DMS 273 treated with DMSO at 0.1 percent for 48 hours (cell line): ENCODE results near the gene KIAA0319L.

Experiments
- DNase-seq: peaks from one replicate; lab custom pipeline; 2025; lab: John Stamatoyannopoulos, UW

The KIAA0319L gene

DNA sequence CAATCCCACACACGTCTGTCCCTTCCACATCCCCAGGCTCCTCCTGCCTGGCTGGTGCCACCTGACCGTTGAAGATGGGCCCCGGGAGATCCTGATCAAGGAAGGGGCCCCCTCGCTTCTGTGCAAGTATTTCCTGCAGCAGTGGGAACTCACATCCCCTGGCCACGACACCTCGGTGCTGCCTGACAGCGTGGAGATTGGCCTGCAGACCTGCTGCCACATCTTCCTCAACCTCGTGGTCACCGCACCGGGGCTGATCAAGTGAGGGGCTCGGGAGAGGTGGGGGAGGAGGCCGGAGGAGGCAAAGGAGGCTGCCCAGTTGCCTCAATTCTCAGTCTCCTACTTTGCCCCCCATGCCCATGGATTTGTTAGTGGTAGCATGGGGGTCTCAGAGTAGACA, 6.0 kb upstream of the KIAA0319L start:
- no peak for DNase-seq

GRCh38 chr1:35561972-35562680, 4.9 kb upstream of the KIAA0319L start:
- DNase-seq: no peak

DNA sequence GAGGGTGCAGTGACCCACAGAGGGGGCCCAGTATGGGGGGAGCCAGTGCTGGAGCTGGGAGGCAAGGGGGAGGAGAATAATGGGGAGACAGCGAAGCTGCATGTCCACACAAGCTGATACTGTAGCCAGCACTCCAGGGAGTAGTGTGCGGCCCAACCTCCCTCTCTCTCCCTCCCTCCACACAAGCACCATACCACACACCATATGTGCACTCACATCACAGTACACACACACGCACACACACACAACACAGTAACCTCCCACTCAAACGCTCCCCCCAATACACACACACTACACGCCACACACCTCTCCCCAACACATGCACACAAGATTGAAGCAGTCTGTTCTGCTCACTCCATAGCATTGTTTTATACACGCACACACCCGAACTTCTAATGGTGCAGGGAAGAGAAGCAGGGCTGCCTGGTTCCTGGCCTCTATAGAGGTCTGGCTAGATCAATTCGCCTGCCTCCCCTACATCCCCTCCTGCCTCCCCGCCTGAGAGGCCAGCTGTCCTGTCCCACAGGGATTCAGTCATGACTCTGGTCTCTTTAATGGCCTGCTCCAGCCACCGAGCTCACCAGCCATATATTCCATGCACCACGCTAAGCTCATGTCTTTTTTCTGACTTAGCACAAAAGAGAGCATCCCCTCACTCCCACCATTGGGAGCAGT, 4.2 kb upstream of the KIAA0319L start:
- DNase-seq: no peak

DNA sequence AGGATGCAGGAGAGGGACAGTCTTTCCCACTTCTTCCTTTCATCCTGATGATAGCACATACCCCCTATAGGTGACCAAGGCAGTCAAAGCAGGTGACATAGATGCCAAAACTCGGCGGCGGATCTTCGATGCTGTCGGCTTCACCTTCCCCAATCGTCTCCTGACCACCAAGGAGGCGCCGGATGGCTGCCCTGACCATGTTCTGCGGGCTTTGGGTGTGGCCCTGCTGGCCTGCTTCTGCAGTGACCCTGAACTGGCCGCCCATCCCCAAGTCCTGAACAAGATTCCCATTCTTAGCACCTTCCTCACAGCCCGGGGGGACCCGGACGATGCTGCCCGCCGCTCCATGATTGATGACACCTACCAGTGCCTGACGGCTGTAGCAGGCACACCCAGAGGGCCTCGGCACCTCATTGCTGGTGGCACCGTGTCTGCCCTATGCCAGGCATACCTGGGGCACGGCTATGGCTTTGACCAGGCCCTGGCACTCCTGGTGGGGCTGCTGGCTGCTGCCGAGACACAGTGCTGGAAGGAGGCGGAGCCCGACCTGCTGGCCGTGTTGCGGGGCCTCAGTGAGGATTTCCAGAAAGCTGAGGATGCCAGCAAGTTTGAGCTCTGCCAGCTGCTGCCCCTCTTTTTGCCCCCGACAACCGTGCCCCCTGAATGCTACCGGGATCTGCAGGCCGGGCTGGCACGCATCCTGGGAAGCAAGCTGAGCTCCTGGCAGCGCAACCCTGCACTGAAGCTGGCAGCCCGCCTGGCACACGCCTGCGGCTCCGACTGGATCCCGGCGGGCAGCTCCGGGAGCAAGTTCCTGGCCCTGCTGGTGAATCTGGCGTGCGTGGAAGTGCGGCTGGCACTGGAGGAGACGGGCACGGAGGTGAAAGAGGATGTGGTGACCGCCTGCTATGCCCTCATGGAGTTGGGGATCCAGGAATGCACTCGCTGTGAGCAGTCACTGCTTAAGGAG, 3.3 kb upstream of the KIAA0319L start:
- DNase-seq: no peak

GRCh38 chr1:35559317-35559944, 2.2 kb upstream of the KIAA0319L start:
- no peak for DNase-seq

DNA sequence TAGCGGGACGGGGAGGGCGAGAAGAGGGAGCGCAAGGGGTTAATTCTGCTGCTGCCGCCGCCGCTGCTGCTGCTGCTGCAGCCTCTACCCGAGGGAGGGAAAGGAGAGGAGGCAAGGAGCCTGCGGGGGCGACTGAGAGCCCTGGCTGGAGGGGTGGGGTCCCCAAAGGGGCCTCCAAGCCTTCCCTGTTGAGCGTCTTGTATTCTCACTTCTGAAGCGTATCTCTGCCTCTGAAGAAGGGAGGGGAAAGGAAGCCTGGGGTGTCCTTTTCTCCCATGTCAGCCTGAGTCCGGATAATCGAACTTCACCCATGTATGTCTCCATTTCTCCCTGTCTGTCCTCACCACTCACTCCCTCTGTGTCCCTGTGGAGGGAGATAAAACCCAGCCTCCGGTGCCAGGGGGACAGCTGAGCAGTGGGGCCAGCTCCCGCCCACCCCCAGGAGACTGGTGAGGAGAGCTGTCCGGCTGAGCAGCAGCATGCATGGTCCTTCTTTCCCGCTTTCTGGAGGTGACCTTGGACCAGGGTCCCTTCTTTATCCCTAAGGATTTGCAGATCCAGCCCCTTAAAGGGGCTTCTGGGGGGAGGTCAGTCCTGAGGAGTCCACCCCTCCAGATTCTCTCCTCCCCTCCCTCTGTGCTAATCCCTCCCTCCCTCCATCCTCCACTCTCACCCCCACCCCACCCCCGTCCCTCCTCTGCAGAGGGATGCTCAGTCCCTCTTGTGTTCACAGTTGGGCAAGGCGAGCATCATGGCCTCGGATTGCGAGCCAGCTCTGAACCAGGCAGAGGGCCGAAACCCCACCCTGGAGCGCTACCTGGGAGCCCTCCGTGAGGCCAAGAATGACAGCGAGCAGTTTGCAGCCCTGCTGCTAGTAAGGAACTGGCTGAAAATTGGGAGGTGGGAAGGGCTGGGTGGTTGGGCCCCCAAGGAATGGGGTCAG, 1.4 kb upstream of the KIAA0319L start:
- no peak for DNase-seq

GRCh38 chr1:35557611-35558373, 589 bp upstream of the KIAA0319L start, which contains the start of gene NCDN:
Gene NCDN (plus strand): TSS chr1:35557799. CDS start chr1:35558191, 392 bp downstream.
- DNase-seq: peak; percentile 94

- no peak for DNase-seq
Observed at GRCh38 chr1:35556484-35557117, 602 bp downstream of the KIAA0319L start.

DNA sequence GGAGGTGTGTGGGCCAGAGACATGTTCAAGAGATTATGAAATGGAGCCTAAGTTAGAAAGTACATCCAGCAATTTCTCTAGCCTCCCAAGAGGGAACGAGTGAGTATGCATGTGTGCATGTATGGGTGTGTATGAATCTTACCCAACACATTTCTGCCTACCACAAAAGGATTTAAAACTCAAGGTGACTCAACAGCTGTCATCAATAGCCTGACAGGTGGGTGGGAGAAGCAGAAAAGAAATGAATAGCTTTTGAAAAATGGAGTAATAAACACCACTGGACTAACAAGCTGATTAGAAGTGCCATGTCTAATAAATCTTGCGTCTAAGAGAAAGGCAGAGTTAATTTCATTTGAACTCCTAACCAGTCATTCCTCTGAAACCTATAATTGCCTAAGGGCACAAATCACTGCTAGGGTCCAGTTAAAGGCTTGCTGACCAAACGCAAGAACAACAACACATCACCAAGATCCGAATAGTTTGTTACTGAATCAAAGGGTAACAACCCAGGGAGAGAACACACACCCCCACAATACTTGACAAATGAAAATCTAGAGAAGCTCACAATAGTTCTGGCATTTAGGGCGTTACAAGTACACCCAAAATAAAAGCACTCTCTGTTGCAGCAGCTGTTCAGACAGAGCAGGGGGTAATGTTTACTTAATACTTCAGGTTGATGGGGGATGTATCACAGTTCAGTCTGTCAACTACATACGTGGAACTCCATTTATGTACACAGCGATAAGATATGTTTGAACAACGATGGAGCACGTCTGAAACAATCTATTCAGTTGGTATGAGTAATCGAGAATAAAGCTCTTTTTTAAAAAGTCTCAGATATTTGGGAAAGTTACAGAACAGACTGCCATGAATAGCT, 1.4 kb downstream of the KIAA0319L start:
- DNase-seq: peak; percentile 59

DNA sequence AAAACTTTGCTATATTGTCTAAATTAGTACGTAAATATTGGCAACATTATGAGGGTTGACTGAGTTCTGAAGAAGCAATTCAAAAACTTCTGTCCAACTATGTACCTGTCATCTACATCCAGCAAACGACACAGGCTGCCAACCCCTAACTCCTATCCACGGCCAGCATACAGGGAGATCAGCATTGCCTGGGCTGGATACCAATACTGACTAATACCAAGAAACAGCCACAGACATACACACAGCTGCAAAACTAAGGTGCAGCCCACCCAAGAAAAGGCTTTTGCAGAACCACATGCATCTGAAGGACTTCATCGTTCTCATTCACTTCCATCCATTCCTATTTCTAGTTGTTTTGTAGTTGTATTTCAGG, 2.0 kb downstream of the KIAA0319L start:
- no peak for DNase-seq

DNA sequence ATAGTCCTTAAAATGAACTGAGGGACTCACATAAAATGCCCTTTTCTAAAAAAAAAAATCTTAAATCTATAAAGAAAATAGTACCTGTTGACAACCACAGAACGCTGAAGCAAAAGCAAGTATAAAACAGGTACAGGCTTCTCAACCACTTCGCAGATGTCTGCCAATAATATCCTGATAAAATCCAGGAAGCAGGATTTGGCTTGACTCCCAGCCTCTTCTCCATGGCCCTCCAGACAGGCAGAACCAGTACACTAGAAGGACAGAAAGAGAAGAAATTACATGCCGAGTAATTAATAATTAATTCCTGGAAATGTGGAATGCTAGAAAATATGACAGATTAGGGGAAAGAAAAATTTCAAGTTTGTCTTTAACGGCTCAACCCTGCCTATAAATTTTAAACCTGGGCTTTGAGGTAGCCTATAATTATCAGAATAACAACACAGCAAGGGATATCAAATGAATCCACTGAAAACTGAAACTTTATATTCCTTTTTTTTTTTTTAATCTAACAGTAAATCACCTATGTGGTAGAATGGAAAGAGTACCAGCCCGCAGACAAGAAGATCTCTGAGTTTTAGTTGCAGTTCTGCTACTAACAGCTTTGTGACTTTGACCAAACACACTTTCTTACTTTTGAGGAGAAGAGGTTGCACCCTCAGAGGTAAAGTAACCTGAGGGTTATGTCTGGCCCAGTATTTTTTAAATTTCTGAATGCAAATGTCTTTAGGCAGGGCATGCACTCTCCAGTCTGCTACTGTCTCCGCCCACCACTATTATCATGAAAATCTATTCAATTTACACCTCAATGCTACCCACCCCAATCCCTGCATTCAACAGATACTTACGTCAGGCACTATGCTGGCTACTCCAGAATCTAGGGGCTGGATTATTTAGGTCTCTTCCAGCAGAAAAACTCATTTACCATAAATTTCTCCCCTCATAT, 2.7 kb downstream of the KIAA0319L start:
- DNase-seq: peak; percentile 26

- DNase-seq: no peak
Observed at GRCh38 chr1:35553851-35554250, 3.4 kb downstream of the KIAA0319L start.

DNA sequence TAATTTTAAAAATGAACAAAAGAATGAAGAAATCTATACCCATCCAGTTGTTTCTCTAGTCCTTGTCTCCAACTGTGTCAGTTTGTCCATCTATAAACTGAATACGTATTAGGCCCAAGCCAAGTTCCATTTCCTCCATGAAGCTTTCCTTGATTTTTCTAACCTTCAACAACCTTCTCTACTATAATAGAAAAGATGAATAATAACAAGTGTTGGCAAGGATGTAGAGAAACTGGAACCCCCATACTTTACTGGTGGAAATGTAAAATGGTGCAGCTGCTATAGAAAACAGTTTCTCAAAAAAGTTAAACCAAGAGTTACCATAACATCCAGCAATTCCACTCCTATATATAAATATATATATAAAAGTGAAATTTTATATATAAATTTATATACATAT, 10.6 kb downstream of the KIAA0319L start:
- no peak for DNase-seq

- DNase-seq: peak; percentile 30
Observed at GRCh38 chr1:35544976-35545375, 12.2 kb downstream of the KIAA0319L start.

- no peak for DNase-seq
Observed at GRCh38 chr1:35539824-35540261, 17.4 kb downstream of the KIAA0319L start.

- DNase-seq: peak; percentile 68
Observed at GRCh38 chr1:35539073-35539823, 18.0 kb downstream of the KIAA0319L start.

GRCh38 chr1:35537806-35538205, 19.4 kb downstream of the KIAA0319L start:
- no peak for DNase-seq
